SK-N-SH (cell line): Measurements from ENCODE around the gene BMPR1A. TPM values are rescaled to one million over a fixed set of nuclear protein-coding genes. Genes with fewer than 3 reads are reported as not detected.

ENCODE experiments used
- CTCF ChIA-PET: fragments of 300-600, 350-600 bp; formaldehyde crosslinking; extraction: SDS; loops from one replicate; lab custom pipeline; 2021; lab: Yijun Ruan, JAX
- POLR2A ChIA-PET: fragments of 350-600 bp; sonication (Branson Sonifier 250); formaldehyde crosslinking; extraction: SDS; loops from one replicate; lab custom pipeline; 2020; ENCODE audit warnings: antibody characterized with exemption, inconsistent platforms; lab: Yijun Ruan, JAX
- DNase-seq: peaks from one replicate; pipeline ENCODE4 v3.0.0; 2012
- H2AFZ ChIP-seq: fragments of 200-600 bp; sonication (generic); 2 replicates; pipeline ENCODE4 v1.8.1; 2016; ENCODE audit warnings: antibody characterized with exemption, mild to moderate bottlenecking, low read depth
- H3F3A ChIP-seq: fragments of 200-600 bp; sonication (generic); replicated peaks from 2 replicates; pipeline ENCODE3; 2016; ENCODE audit warnings: antibody characterized with exemption, mild to moderate bottlenecking; ENCODE audit not compliant: insufficient read depth
- H3K27ac ChIP-seq, 2 experiments: fragments of 200-500 bp in 1 of 2; fragments of 200-600 bp in 1 of 2; sonication (Bioruptor generic) in 1 of 2; sonication (generic), shearing (Covaris generic) in 1 of 2; 2 replicates each; pipeline versions ENCODE4 v1.5.1 to v1.6.1; 2014 to 2016; ENCODE audit warnings: low read depth in 2 of 2, inconsistent platforms in 1 of 2, low read length in 1 of 2, mild to moderate bottlenecking in 1 of 2, mixed read lengths in 1 of 2
- H3K27me3 ChIP-seq: fragments of 200-600 bp; sonication (generic), shearing (Covaris generic); 2 replicates; pipeline ENCODE4 v1.6.1; 2016; ENCODE audit warnings: mixed run types; ENCODE audit not compliant: insufficient read depth
- H3K36me3 ChIP-seq, 2 experiments: fragments of 200-500 bp in 1 of 2; fragments of 200-600 bp in 1 of 2; sonication (Bioruptor generic) in 1 of 2; sonication (generic) in 1 of 2; replicated peaks in 1 of 2; 2 replicates each; pipeline versions ENCODE3 to v1.5.1; 2014 to 2016; ENCODE audit warnings: low read length in 1 of 2, mild to moderate bottlenecking in 1 of 2; ENCODE audit not compliant: insufficient read depth in 2 of 2, control insufficient read depth in 1 of 2
- H3K4me1 ChIP-seq, 2 experiments: fragments of 200-500 bp in 1 of 2; fragments of 200-600 bp in 1 of 2; sonication (Bioruptor generic) in 1 of 2; sonication (generic), shearing (Covaris generic) in 1 of 2; 2 replicates each; pipeline versions ENCODE4 v1.5.1 to v1.6.1; 2014 to 2016; ENCODE audit warnings: low read depth in 1 of 2, low read length in 1 of 2, mixed run types in 1 of 2; ENCODE audit not compliant: insufficient read depth in 2 of 2, control insufficient read depth in 1 of 2
- H3K4me2 ChIP-seq: fragments of 200-600 bp; sonication (generic), shearing (Covaris generic); 2 replicates; pipeline ENCODE4 v1.6.1; 2017; ENCODE audit warnings: mixed run types
- H3K4me3 ChIP-seq, 2 experiments: fragments of 200-500 bp in 1 of 2; fragments of 200-600 bp in 1 of 2; sonication (Bioruptor generic) in 1 of 2; sonication (generic), shearing (Covaris generic) in 1 of 2; 2 replicates each; pipeline versions ENCODE4 v1.5.1 to v1.8.1; 2014 to 2016; ENCODE audit warnings: low read depth in 2 of 2, inconsistent platforms in 1 of 2, low read length in 1 of 2, mild to moderate bottlenecking in 1 of 2, mixed read lengths in 1 of 2, moderate library complexity in 1 of 2
- H3K79me2 ChIP-seq: fragments of 200-600 bp; sonication (generic); 2 replicates; pipeline ENCODE4 v1.8.1; 2017; ENCODE audit warnings: mild to moderate bottlenecking; ENCODE audit not compliant: insufficient read depth
- H3K9ac ChIP-seq: fragments of 200-600 bp; sonication (generic); 2 replicates; pipeline ENCODE4 v1.6.1; 2017; ENCODE audit warnings: mixed run types
- H3K9me2 ChIP-seq: fragments of 200-600 bp; sonication (generic); 2 replicates; pipeline ENCODE4 v1.6.1; 2017; ENCODE audit warnings: mixed run types
- H3K9me3 ChIP-seq: fragments of 200-600 bp; sonication (generic); 2 replicates; pipeline ENCODE4 v1.6.1; 2017; ENCODE audit warnings: mixed run types, mild to moderate bottlenecking, moderate library complexity
- H4K20me1 ChIP-seq: fragments of 200-600 bp; sonication (generic); 2 replicates; pipeline ENCODE4 v1.6.1; 2017; ENCODE audit warnings: mild to moderate bottlenecking, mixed run types; ENCODE audit not compliant: insufficient read depth
- GABPA ChIP-seq: IDR thresholded peaks from 2 replicates; pipeline ENCODE4 v1.4.0; 2012; ENCODE audit warnings: low read depth, mild to moderate bottlenecking
- IRF3 ChIP-seq: fragments of 150-350 bp; IDR thresholded peaks from 2 replicates; pipeline ENCODE4 v1.6.1; 2016; ENCODE audit warnings: mild to moderate bottlenecking, low read depth, low read length
- JUND ChIP-seq: IDR thresholded peaks from 2 replicates; pipeline ENCODE4 v1.4.0; 2012
- MXI1 ChIP-seq: IDR thresholded peaks from 2 replicates; pipeline ENCODE4 v1.6.1; 2012; ENCODE audit warnings: mild to moderate bottlenecking, low read depth, low read length, improper control_type of control experiment
- POLR2AphosphoS5 ChIP-seq: IDR thresholded peaks from 2 replicates; pipeline ENCODE4 v1.6.1; 2012; ENCODE audit warnings: low read depth, low read length
- RXRA ChIP-seq: IDR thresholded peaks from 2 replicates; pipeline ENCODE4 v1.4.0; 2012; ENCODE audit warnings: low read depth, mild to moderate bottlenecking, borderline replicate concordance
- SIN3A ChIP-seq: IDR thresholded peaks from 2 replicates; pipeline ENCODE4 v1.6.1; 2012; ENCODE audit warnings: low read depth, mild to moderate bottlenecking, low read length, moderate library complexity, borderline replicate concordance
- TAF1 ChIP-seq: IDR thresholded peaks from 2 replicates; pipeline ENCODE4 v1.6.1; 2012; ENCODE audit warnings: low read depth, mild to moderate bottlenecking, low read length, moderate library complexity, borderline replicate concordance
- TEAD4 ChIP-seq: IDR thresholded peaks from 2 replicates; pipeline ENCODE4 v1.4.0; 2012; ENCODE audit warnings: mild to moderate bottlenecking, borderline replicate concordance; ENCODE audit not compliant: insufficient read depth
- USF1 ChIP-seq: IDR thresholded peaks from 2 replicates; pipeline ENCODE4 v1.4.0; 2012; ENCODE audit warnings: low read depth, borderline replicate concordance
- YY1 ChIP-seq: IDR thresholded peaks from 2 replicates; pipeline ENCODE4 v1.4.0; 2012; ENCODE audit warnings: low read depth, mild to moderate bottlenecking
- ZBTB33 ChIP-seq: IDR thresholded peaks from 2 replicates; pipeline ENCODE4 v1.4.0; 2012; ENCODE audit warnings: low read depth, borderline replicate concordance
- WGBS: methylation state at CpG from one replicate; pipeline ENCODE4 v1.1.6; 2017; ENCODE audit warnings: low lambda C conversion rate; 5-methylcytosine and 5-hydroxymethylcytosine counted together
- polyA plus RNA-seq, 3 experiments: library from polyadenylated mRNA; depleted of rRNA; stranded (reverse); fragments of >200 nt; gene quantifications; 2 replicates each; pipeline ENCODE4 v1.2.3, GENCODE V29; 2012

BMPR1A gene
- polyA plus RNA-seq, 1 of the 3 experiments (the other 2 are of a cell fraction) = 12.7 TPM

- POLR2A ChIA-PET = no interaction called here
Observed at GRCh38 chr10:86725980-86726676, 30.3 kb upstream of the BMPR1A start.

More at GRCh38 chr10:86725980-86726676, 30.3 kb upstream of the BMPR1A start:
- H3F3A ChIP-seq = no peaks in the 10 kb centered on the region
- no peak overlapping the region for H3K9ac ChIP-seq
- no peaks in the 10 kb centered on the region for H4K20me1 ChIP-seq
- no peak overlapping the region for H2AFZ ChIP-seq
- H3K27me3 ChIP-seq = no peaks in the 10 kb centered on the region
- H3K4me3 ChIP-seq = no peak overlapping the region
- H3K4me2 ChIP-seq = no peak overlapping the region
- peaks cover 0 to 8% of the 10 kb centered on the region in 2 experiments; a peak in 1 of 4 replicates for H3K4me1 ChIP-seq
- H3K79me2 ChIP-seq = no peaks in the 10 kb centered on the region
- DNase-seq = no peak
- H3K9me2 ChIP-seq = no peaks in the 10 kb centered on the region
- no peak overlapping the region for H3K27ac ChIP-seq
- H3K36me3 ChIP-seq = no peaks in the 10 kb centered on the region
- CTCF ChIA-PET = interaction anchor here (0.7 to 0.9 kb wide), 2 partner anchors 9 to 10 kb away, joined by 3 read pairs; no protein-coding TSS in a partner anchor
- no peaks in the 10 kb centered on the region for H3K9me3 ChIP-seq
- WGBS = 81% methylated on average over 14 of the region's 14 CpGs
- TF ChIP-seq SIN3A = no peak
- TF ChIP-seq JUND = no peak
- no peak for TF ChIP-seq USF1
- TF ChIP-seq RXRA = no peak
- TF ChIP-seq TEAD4 = no peak
- no peak for TF ChIP-seq GABPA
- no peak for TF ChIP-seq MXI1
- no peak for TF ChIP-seq YY1
- TF ChIP-seq POLR2AphosphoS5 = no peak
- no peak for TF ChIP-seq ZBTB33
- no peak for TF ChIP-seq TAF1
- no peak for TF ChIP-seq IRF3
- TF ChIP-seq, all 33 proteins: peak for 0
